ENCODE measurements around the gene GALNT3.

- no peak for TF ChIP-seq CTCF (IDR thresholded peaks at IDR 0.05 in 2 of 3, conservative IDR thresholded peaks at IDR 0.05 in 1 of 3; ENCODE audit: insufficient read depth in 2 of 3, low read depth in 1 of 3, low read length in 3 of 3)
- TF ChIP-seq ZNF668 (CRISPR knock-in tag; IDR thresholded peaks at IDR 0.05): no peak
- no peak for TF ChIP-seq GTF2F1 (IDR thresholded peaks at IDR 0.05; ENCODE audit: low read depth, low read length)
- no peak for TF ChIP-seq ZNF644 (tag; IDR thresholded peaks at IDR 0.05; ENCODE audit: low read depth)
Measured at GRCh38 chr2:165778187-165778556, 15.9 kb downstream of the GALNT3 start.
